K562 (cell line): Measurements from ENCODE around the gene PDRG1. TPM values are rescaled to one million over a fixed set of nuclear protein-coding genes. Genes with fewer than 3 reads are reported as not detected.

Experiments
- ARID3A ChIP-seq: IDR thresholded peaks from 2 replicates; pipeline ENCODE4 v1.6.1; 2012; ENCODE audit warnings: low read depth, low read length, improper control_type of control experiment, borderline replicate concordance
- CAMTA2 ChIP-seq: fragments of 250-450 bp; sonication (Bioruptor Pico); conservative IDR thresholded peaks from 2 replicates; pipeline ENCODE4 v1.5.1; 2022
- CBX3 ChIP-seq, 2 experiments: IDR thresholded peaks; 1 replicate in 1 of 2; 2 replicates in 1 of 2; pipeline ENCODE4 v1.6.1; 2012; ENCODE audit warnings: inconsistent platforms in 2 of 2, low read length in 2 of 2, borderline replicate concordance in 1 of 2, control low read depth in 1 of 2
- KLF1 ChIP-seq: fragments of 450-650 bp; IDR thresholded peaks from 2 replicates; pipeline ENCODE4 v1.6.1; 2016; ENCODE audit warnings: missing genetic modification characterization, missing compliant biosample characterization
- MXD1 ChIP-seq: fragments of 250-450 bp; sonication (Bioruptor Pico); IDR thresholded peaks from 2 replicates; pipeline ENCODE4 v1.8.0; 2021; ENCODE audit warnings: borderline replicate concordance, mild to moderate bottlenecking, moderate library complexity; ENCODE audit not compliant: poor library complexity, severe bottlenecking
- NFYB ChIP-seq: IDR thresholded peaks from 2 replicates; pipeline ENCODE4 v1.6.1; 2011; ENCODE audit warnings: mild to moderate bottlenecking, moderate library complexity; ENCODE audit not compliant: insufficient read length; ENCODE audit errors: extremely low read depth
- POLR2B ChIP-seq: fragments of 450-650 bp; IDR thresholded peaks from 2 replicates; pipeline ENCODE4 v1.6.1; 2018; ENCODE audit warnings: low read depth; ENCODE audit not compliant: partially characterized antibody
- RAD51 ChIP-seq: fragments of 450-650 bp; IDR thresholded peaks from 2 replicates; pipeline ENCODE4 v1.7.1; 2016; ENCODE audit warnings: low read depth, mild to moderate bottlenecking, borderline replicate concordance
- RBM39 ChIP-seq: fragments of 200-400 bp; formaldehyde crosslinking; optimal IDR thresholded peaks from 2 replicates; pipeline ENCODE3; 2018; ENCODE audit warnings: low read depth, low read length
- TAL1 ChIP-seq: fragments of 450-650 bp; IDR thresholded peaks from 2 replicates; pipeline ENCODE4 v1.6.1; 2016; ENCODE audit warnings: mild to moderate bottlenecking
- TRIM24 ChIP-seq, 2 experiments: fragments of 450-650 bp; IDR thresholded peaks; 2 replicates each; pipeline ENCODE4 v1.6.1; 2016
- TRIM25 ChIP-seq: fragments of 450-650 bp; IDR thresholded peaks from 2 replicates; pipeline ENCODE4 v1.7.0; 2016; ENCODE audit warnings: borderline replicate concordance
- TRIM28 ChIP-seq: fragments of 450-650 bp; IDR thresholded peaks from 2 replicates; pipeline ENCODE4 v1.6.1; 2017
- USF1 ChIP-seq: sonication (generic); formaldehyde crosslinking; IDR thresholded peaks from 2 replicates; pipeline ENCODE4 v1.9.0; 2022; ENCODE audit warnings: mild to moderate bottlenecking, missing genetic modification reagents
- ZNF354B ChIP-seq: fragments of 250-450 bp; sonication (Bioruptor Pico); IDR thresholded peaks from 2 replicates; pipeline ENCODE4 v1.4.0; 2020
- polyA plus RNA-seq, 8 experiments: library from polyadenylated mRNA; depleted of rRNA in 4 of 8; stranded (reverse) in 5 of 8; unstranded in 3 of 8; fragments of >200 nt; fragmentation: Nextera tagmentation in 2 of 8; fragmentation: Illumina TruSeq in 1 of 8; extraction: Ambion mirVana in 2 of 8; extraction: Trizol in 1 of 8; gene quantifications; 2 replicates each; pipeline versions ENCODE4 v1.2.1 to v1.2.3, GENCODE V29; 2011 to 2014; ENCODE audit warnings: inconsistent platforms in 1 of 8, missing spikeins in 1 of 8
- total RNA-seq, 7 experiments: library from RNA; depleted of rRNA in 6 of 7; stranded (reverse); fragments of >200 nt in 6 of 7; fragmentation: Illumina TruSeq in 2 of 7; extraction: Trizol in 2 of 7; gene quantifications; 2 replicates each; pipeline versions ENCODE4 v1.2.1 to v1.2.3, GENCODE V29; 2011 to 2021; ENCODE audit warnings: low replicate concordance in 1 of 7

The PDRG1 gene
- total and polyA plus RNA-seq, 9 of the 15 experiments (the other 6 are each of a cell fraction or from before 2014, with no cell fraction given): 12.6 to 58.6 (median 26.1) TPM

GRCh38 chr20:31948008-31948407, 3.8 kb downstream of the PDRG1 start (continued):
- no peak for TF ChIP-seq MXD1
- peak; percentile 88 for TF ChIP-seq USF1
- TF ChIP-seq ZNF354B: no peak
- TF ChIP-seq ARID3A: no peak
- peak; percentile 35 for TF ChIP-seq NFYB
- no peak for TF ChIP-seq TRIM25
- no peak for TF ChIP-seq CAMTA2 (CRISPR knock-in tag)
- TF ChIP-seq KLF1: no peak
- TF ChIP-seq TRIM24 (IDR thresholded peaks at IDR 0.05): peak; percentile 29 to 34; a peak in 1 of 4 replicates
- TF ChIP-seq POLR2B: no peak
- peak; percentile 71 for TF ChIP-seq RAD51
- TF ChIP-seq RBM39: no peak
- TF ChIP-seq TAL1: no peak
- TF ChIP-seq TRIM28: peak; percentile 91
- TF ChIP-seq CBX3 (IDR thresholded peaks at IDR 0.05; ENCODE audit: borderline replicate concordance in 1 of 2, low read length in 2 of 2): peak in 1 of 2 experiments; percentile 98; a peak in 2 of 3 replicates
- TF ChIP-seq, all 486 proteins: peak for 9
